Urothelium cell line (cell line): ENCODE results near the gene RAB33B.
"Not testable (repeated sequence)": the region's sequence is repeated elsewhere in the genome, so short reads cannot be mapped to it uniquely, and the experiment has no call there.

Experiments
- DNase-seq: peaks from one replicate; pipeline ENCODE4 v3.0.0; 2011; ENCODE audit warnings: low spot score, mixed read lengths
- FAIRE-seq: peaks from 2 replicates; lab custom pipeline; 2011; peaks lifted over from hg19 to GRCh38; lab: Jason Lieb, UNC

The RAB33B gene

GRCh38 chr4:139454111-139455045 lies at the start of gene RAB33B:
Gene RAB33B, plus strand, starts transcription at chr4:139454121. Its CDS starts 75 bp downstream, at chr4:139454196.
- no peak for DNase-seq

GRCh38 chr4:139410312-139410711 lies 43.6 kb upstream of the RAB33B start:
- DNase-seq (no peak), FAIRE-seq (no peak)

More at GRCh38 chr4:139454111-139455045, at the start of gene RAB33B:
- FAIRE-seq = no peak

GRCh38 chr4:139414671-139415210 lies 39.2 kb upstream of the RAB33B start:
- FAIRE-seq, DNase-seq: not testable (repeated sequence)

GRCh38 chr4:139416073-139416673 lies 37.7 kb upstream of the RAB33B start:
- DNase-seq (peak; percentile 10), FAIRE-seq (no peak)

GRCh38 chr4:139419388-139419914 lies 34.5 kb upstream of the RAB33B start:
- DNase-seq (no peak), FAIRE-seq (no peak)

GRCh38 chr4:139420652-139421051 lies 33.3 kb upstream of the RAB33B start:
- DNase-seq (no peak), FAIRE-seq (no peak)

GRCh38 chr4:139436122-139436521 lies 17.8 kb upstream of the RAB33B start:
- DNase-seq = no peak
- FAIRE-seq = no peak

- no peak for FAIRE-seq
- no peak for DNase-seq
These were observed 15.8 kb upstream of the RAB33B start for GRCh38 chr4:139438141-139438540.

- DNase-seq (no peak), FAIRE-seq (no peak)
These were observed 12.9 kb upstream of the RAB33B start for GRCh38 chr4:139441029-139441428.

GRCh38 chr4:139443661-139444060 lies 10.3 kb upstream of the RAB33B start:
- DNase-seq (no peak), FAIRE-seq (no peak)

GRCh38 chr4:139444881-139445280 lies 9.0 kb upstream of the RAB33B start:
- FAIRE-seq, DNase-seq: not testable (repeated sequence)

- FAIRE-seq, DNase-seq: not testable (repeated sequence)
These were observed 6.8 kb upstream of the RAB33B start for GRCh38 chr4:139447078-139447477.

- FAIRE-seq (no peak), DNase-seq (no peak)
These were observed 3.3 kb upstream of the RAB33B start for GRCh38 chr4:139450586-139450985.

- FAIRE-seq = no peak
These were observed 1.9 kb upstream of the RAB33B start for GRCh38 chr4:139451997-139452396.

GRCh38 chr4:139453041-139453370 lies 915 bp upstream of the RAB33B start:
- no peak for FAIRE-seq

More at GRCh38 chr4:139451997-139452396, 1.9 kb upstream of the RAB33B start:
- DNase-seq = no peak

GRCh38 chr4:139453371-139454110 lies 380 bp upstream of the RAB33B start:
- FAIRE-seq (no peak), DNase-seq (peak; percentile 91)

More at GRCh38 chr4:139453041-139453370, 915 bp upstream of the RAB33B start:
- peak; percentile 57 for DNase-seq

GRCh38 chr4:139455126-139455538 lies 1.2 kb downstream of the RAB33B start:
- FAIRE-seq = no peak

GRCh38 chr4:139457318-139457717 lies 3.4 kb downstream of the RAB33B start:
- FAIRE-seq (no peak), DNase-seq (no peak)

More at GRCh38 chr4:139455126-139455538, 1.2 kb downstream of the RAB33B start:
- DNase-seq = no peak

GRCh38 chr4:139458543-139458942 lies 4.6 kb downstream of the RAB33B start:
- DNase-seq (no peak), FAIRE-seq (no peak)

GRCh38 chr4:139458999-139459398 lies 5.1 kb downstream of the RAB33B start:
- FAIRE-seq (no peak), DNase-seq (no peak)

- DNase-seq (no peak), FAIRE-seq (no peak)
These were observed 6.6 kb downstream of the RAB33B start for GRCh38 chr4:139460565-139460964.
